HepG2 (cell line): Measurements from ENCODE around the gene NFATC3. TPM values are rescaled to one million over a fixed set of nuclear protein-coding genes. Genes with fewer than 3 reads are reported as not detected.

Experiments
- CBX5 ChIP-seq: sonication (generic); formaldehyde crosslinking; IDR thresholded peaks from 2 replicates; pipeline ENCODE4 v1.4.0; 2020; ENCODE audit warnings: missing genetic modification reagents, borderline replicate concordance
- CEBPB ChIP-seq: IDR thresholded peaks from 2 replicates; pipeline ENCODE4 v1.6.1; 2011; ENCODE audit warnings: low read depth, low read length, improper control_type of control experiment, borderline replicate concordance
- DNMT3B ChIP-seq: conservative IDR thresholded peaks from 2 replicates; pipeline ENCODE4 v1.6.1; 2016; ENCODE audit warnings: missing biosample characterization, control low read depth
- FOXK1 ChIP-seq: sonication (generic); formaldehyde crosslinking; IDR thresholded peaks from 2 replicates; pipeline ENCODE4 v1.4.0; 2020; ENCODE audit warnings: low read depth, missing genetic modification reagents, borderline replicate concordance
- GATAD1 ChIP-seq: IDR thresholded peaks from 2 replicates; pipeline ENCODE4 v1.6.1; 2016; ENCODE audit warnings: missing genetic modification reagents, missing compliant biosample characterization
- KLF11 ChIP-seq: IDR thresholded peaks from 2 replicates; pipeline ENCODE4 v1.6.1; 2016; ENCODE audit warnings: missing compliant biosample characterization
- MED1 ChIP-seq: sonication (generic); formaldehyde crosslinking; IDR thresholded peaks from 2 replicates; pipeline ENCODE4 v1.4.0; 2020; ENCODE audit warnings: missing genetic modification reagents
- NFATC3 ChIP-seq: sonication (generic); formaldehyde crosslinking; IDR thresholded peaks from 2 replicates; pipeline ENCODE4 v1.5.1; 2020; ENCODE audit warnings: mild to moderate bottlenecking, missing genetic modification reagents
- NFE2L1 ChIP-seq: sonication (generic); formaldehyde crosslinking; IDR thresholded peaks from 2 replicates; pipeline ENCODE4 v1.4.0; 2020; ENCODE audit warnings: missing genetic modification reagents, mild to moderate bottlenecking, borderline replicate concordance
- NRL ChIP-seq: sonication (generic); formaldehyde crosslinking; IDR thresholded peaks from 2 replicates; pipeline ENCODE4 v1.5.0; 2020; ENCODE audit warnings: missing genetic modification reagents, mild to moderate bottlenecking, moderate library complexity, borderline replicate concordance
- PCBP1 ChIP-seq: fragments of 200-400 bp; formaldehyde crosslinking; IDR thresholded peaks from 2 replicates; pipeline ENCODE4 v1.6.1; 2017; ENCODE audit warnings: mild to moderate bottlenecking, low read depth, low read length, borderline replicate concordance
- PLSCR1 ChIP-seq: sonication (generic); formaldehyde crosslinking; IDR thresholded peaks from 2 replicates; pipeline ENCODE4 v1.5.0; 2020; ENCODE audit warnings: missing genetic modification reagents, mild to moderate bottlenecking, borderline replicate concordance
- SNRNP70 ChIP-seq: fragments of 200-400 bp; formaldehyde crosslinking; IDR thresholded peaks from 2 replicates; pipeline ENCODE4 v1.6.1; 2017; ENCODE audit warnings: mild to moderate bottlenecking, low read depth, low read length, moderate library complexity
- TEAD3 ChIP-seq: optimal IDR thresholded peaks from 2 replicates; pipeline ENCODE3; 2016; ENCODE audit warnings: borderline replicate concordance
- THAP8 ChIP-seq: sonication (generic); formaldehyde crosslinking; IDR thresholded peaks from 2 replicates; pipeline ENCODE4 v1.5.1; 2020; ENCODE audit warnings: missing genetic modification reagents, mild to moderate bottlenecking, borderline replicate concordance
- TMF1 ChIP-seq: sonication (generic); formaldehyde crosslinking; IDR thresholded peaks from 2 replicates; pipeline ENCODE4 v1.8.1; 2022; ENCODE audit warnings: low read depth, missing genetic modification reagents
- ZHX1 ChIP-seq: sonication (generic); formaldehyde crosslinking; IDR thresholded peaks from 2 replicates; pipeline ENCODE4 v1.8.1; 2022; ENCODE audit warnings: low read depth, mild to moderate bottlenecking, missing genetic modification reagents
- ZNF12 ChIP-seq: sonication (generic); formaldehyde crosslinking; IDR thresholded peaks from 2 replicates; pipeline ENCODE4 v1.5.0; 2020; ENCODE audit warnings: missing genetic modification reagents
- ZNF709 ChIP-seq: sonication (generic); formaldehyde crosslinking; IDR thresholded peaks from 2 replicates; pipeline ENCODE4 v1.5.0; 2020; ENCODE audit warnings: mild to moderate bottlenecking, missing genetic modification reagents
- polyA plus RNA-seq, 8 experiments: library from polyadenylated mRNA; depleted of rRNA in 3 of 8; stranded (reverse) in 7 of 8; unstranded in 1 of 8; fragments of >200 nt; fragmentation: Illumina TruSeq in 4 of 8; extraction: Trizol in 4 of 8; gene quantifications; 2 replicates each; pipeline versions ENCODE4 v1.2.1 to v1.2.3, GENCODE V29; 2011 to 2016; ENCODE audit warnings: low read depth in 4 of 8, missing spikeins in 1 of 8, mixed read lengths in 1 of 8; ENCODE audit not compliant: insufficient read depth in 1 of 8
- total RNA-seq, 5 experiments: library from RNA; depleted of rRNA; stranded (reverse); fragments of >200 nt; fragmentation: Illumina TruSeq; extraction: Trizol; gene quantifications; 2 replicates each; pipeline ENCODE4 v1.2.3, GENCODE V29; 2016; ENCODE audit warnings: low read depth in 1 of 5
- TF ChIP-seq, protein P1 (sequence below): sonication (generic); formaldehyde crosslinking; IDR thresholded peaks from 2 replicates; pipeline ENCODE4 v1.4.0; 2020; ENCODE audit warnings: missing genetic modification reagents

NFATC3 gene
- total and polyA plus RNA-seq, 2 of the 13 experiments (the other 11 are each of a cell fraction or from before 2014, with no cell fraction given): 52.6 to 62.7 TPM

DNA sequence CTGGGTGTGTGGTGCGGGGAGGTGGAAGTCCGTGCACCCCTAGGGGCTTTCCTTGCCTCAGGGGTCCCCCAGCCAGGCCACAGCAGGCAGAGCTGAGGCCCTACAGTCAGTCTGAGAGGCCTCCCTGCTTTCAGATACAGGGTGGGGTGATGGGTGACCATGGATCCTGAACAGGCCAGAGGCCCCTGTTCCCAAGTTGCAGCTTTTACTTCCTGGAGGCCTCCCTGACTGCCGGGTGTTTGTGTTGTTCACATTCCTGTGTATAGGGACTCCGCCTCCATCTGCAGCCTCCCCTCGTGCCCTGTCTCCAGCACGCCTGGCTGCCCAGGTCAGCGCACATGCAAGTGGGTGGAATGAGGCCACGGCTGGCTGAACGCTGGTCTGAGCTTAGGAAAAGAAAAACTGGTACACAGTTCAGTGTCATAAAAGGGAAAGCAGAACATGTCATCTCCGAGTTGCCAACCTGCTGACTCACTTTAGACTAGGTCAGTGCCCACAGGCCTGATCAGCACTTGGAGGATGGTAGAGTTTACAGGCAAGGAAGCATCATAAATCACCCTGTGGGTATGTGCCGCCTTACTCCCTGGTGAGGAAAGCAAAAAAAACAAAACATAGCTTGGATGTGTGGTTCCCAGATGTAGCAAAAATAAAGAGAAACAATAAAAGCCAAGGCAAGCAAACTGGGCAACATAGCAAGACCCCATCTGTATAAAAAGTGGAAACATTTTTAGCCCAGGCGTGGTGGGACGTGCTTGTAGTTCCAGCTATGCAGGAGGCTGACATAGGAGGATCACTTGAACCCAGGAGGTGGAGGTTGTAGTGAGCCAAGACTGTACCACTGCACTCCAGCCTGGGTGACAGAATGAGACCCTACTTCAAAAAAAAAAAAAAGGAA is 173.0 kb downstream of the NFATC3 start (continued):
- 0 out of 2 replicates have a peak, but pooled peaks have one; percentile 31 for TF ChIP-seq ZHX1 (CRISPR knock-in tag)
- no peak for TF ChIP-seq PLSCR1 (CRISPR knock-in tag)
- TF ChIP-seq ZNF709 (CRISPR knock-in tag): peak; percentile 78
- no peak for TF ChIP-seq PCBP1
- TF ChIP-seq NFE2L1 (CRISPR knock-in tag): no peak
- TF ChIP-seq DNMT3B (CRISPR knock-in tag): 0 out of 2 replicates have a peak, but pooled peaks have one; percentile 42
- peak; percentile 92 for TF ChIP-seq MED1
- TF ChIP-seq CBX5: peak; percentile 62; the same call in 1 of the 2 replicates
- peak; percentile 87; the same call in 1 of the 2 replicates for TF ChIP-seq FOXK1 (CRISPR knock-in tag)
- TF ChIP-seq TMF1 (CRISPR knock-in tag): no peak
- TF ChIP-seq, protein P1, sequence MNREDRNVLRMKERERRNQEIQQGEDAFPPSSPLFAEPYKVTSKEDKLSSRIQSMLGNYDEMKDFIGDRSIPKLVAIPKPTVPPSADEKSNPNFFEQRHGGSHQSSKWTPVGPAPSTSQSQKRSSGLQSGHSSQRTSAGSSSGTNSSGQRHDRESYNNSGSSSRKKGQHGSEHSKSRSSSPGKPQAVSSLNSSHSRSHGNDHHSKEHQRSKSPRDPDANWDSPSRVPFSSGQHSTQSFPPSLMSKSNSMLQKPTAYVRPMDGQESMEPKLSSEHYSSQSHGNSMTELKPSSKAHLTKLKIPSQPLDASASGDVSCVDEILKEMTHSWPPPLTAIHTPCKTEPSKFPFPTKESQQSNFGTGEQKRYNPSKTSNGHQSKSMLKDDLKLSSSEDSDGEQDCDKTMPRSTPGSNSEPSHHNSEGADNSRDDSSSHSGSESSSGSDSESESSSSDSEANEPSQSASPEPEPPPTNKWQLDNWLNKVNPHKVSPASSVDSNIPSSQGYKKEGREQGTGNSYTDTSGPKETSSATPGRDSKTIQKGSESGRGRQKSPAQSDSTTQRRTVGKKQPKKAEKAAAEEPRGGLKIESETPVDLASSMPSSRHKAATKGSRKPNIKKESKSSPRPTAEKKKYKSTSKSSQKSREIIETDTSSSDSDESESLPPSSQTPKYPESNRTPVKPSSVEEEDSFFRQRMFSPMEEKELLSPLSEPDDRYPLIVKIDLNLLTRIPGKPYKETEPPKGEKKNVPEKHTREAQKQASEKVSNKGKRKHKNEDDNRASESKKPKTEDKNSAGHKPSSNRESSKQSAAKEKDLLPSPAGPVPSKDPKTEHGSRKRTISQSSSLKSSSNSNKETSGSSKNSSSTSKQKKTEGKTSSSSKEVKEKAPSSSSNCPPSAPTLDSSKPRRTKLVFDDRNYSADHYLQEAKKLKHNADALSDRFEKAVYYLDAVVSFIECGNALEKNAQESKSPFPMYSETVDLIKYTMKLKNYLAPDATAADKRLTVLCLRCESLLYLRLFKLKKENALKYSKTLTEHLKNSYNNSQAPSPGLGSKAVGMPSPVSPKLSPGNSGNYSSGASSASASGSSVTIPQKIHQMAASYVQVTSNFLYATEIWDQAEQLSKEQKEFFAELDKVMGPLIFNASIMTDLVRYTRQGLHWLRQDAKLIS (CRISPR knock-in tag): no peak
- no peak; the same call in 1 of the 2 replicates for TF ChIP-seq ZNF12
- no peak for TF ChIP-seq NFATC3 (CRISPR knock-in tag)
- peak; percentile 72 for TF ChIP-seq GATAD1 (CRISPR knock-in tag)
- TF ChIP-seq NRL (CRISPR knock-in tag): 0 out of 2 replicates have a peak, but pooled peaks have one; percentile 52
- TF ChIP-seq TEAD3 (CRISPR knock-in tag): peak; percentile 98
- no peak for TF ChIP-seq CEBPB
- peak; percentile 71; the same call in 1 of the 2 replicates for TF ChIP-seq KLF11 (CRISPR knock-in tag)
- TF ChIP-seq THAP8 (CRISPR knock-in tag): no peak
- TF ChIP-seq SNRNP70: no peak
